K562 (cell line): ENCODE measurements around the gene BLCAP.

Experiments used
- BRF1 ChIP-seq: IDR thresholded peaks from 3 replicates; pipeline ENCODE4 v1.6.1; 2011; ENCODE audit warnings: borderline replicate concordance, mild to moderate bottlenecking; ENCODE audit not compliant: insufficient read length; ENCODE audit errors: extremely low read depth
- ELF4 ChIP-seq: fragments of 450-650 bp; formaldehyde crosslinking; IDR thresholded peaks from 2 replicates; pipeline ENCODE4 v1.4.0; 2022; ENCODE audit warnings: missing genetic modification characterization
- FUS ChIP-seq: fragments of 200-400 bp; formaldehyde crosslinking; optimal IDR thresholded peaks from 2 replicates; pipeline ENCODE3; 2017; ENCODE audit warnings: low read depth, low read length
- HDGF ChIP-seq: fragments of 450-650 bp; IDR thresholded peaks from 2 replicates; pipeline ENCODE4 v1.6.1; 2016
- MAX ChIP-seq: sonication (generic); formaldehyde crosslinking; IDR thresholded peaks from 2 replicates; pipeline ENCODE4 v1.9.0; 2022; ENCODE audit warnings: mild to moderate bottlenecking, missing genetic modification reagents
- MEF2D ChIP-seq: conservative IDR thresholded peaks from 2 replicates; pipeline ENCODE4 v1.6.1; 2016; ENCODE audit warnings: low read depth, missing genetic modification characterization, missing compliant biosample characterization
- MTA2 ChIP-seq: fragments of 450-650 bp; IDR thresholded peaks from 2 replicates; pipeline ENCODE4 v1.6.1; 2016; ENCODE audit warnings: low read depth
- SIN3A ChIP-seq, 2 experiments: fragments of 150-350 bp in 1 of 2; IDR thresholded peaks; 2 replicates each; pipeline ENCODE4 v1.6.1; 2011 to 2016; ENCODE audit warnings: borderline replicate concordance in 2 of 2, low read depth in 2 of 2, low read length in 2 of 2, mild to moderate bottlenecking in 2 of 2, moderate library complexity in 2 of 2; ENCODE audit not compliant: control insufficient read depth in 1 of 2
- ZNF253 ChIP-seq: fragments of 250-450 bp; sonication (Bioruptor Pico); conservative IDR thresholded peaks from 2 replicates; pipeline ENCODE4 v1.6.1; 2021; ENCODE audit warnings: mild to moderate bottlenecking
- TF ChIP-seq, protein P1 (sequence below), 3 experiments: IDR thresholded peaks in 2 of 3; conservative IDR thresholded peaks in 1 of 3; 2 replicates each; pipeline ENCODE4 v1.5.1; 2011 to 2012; ENCODE audit warnings: low read length in 3 of 3, mild to moderate bottlenecking in 3 of 3, control low read depth in 2 of 3, improper control_type of control experiment in 1 of 3, inconsistent platforms in 1 of 3, low read depth in 1 of 3, mixed read lengths in 1 of 3, moderate library complexity in 1 of 3; ENCODE audit not compliant: insufficient read depth in 2 of 3
- TF ChIP-seq, protein P2 (sequence below): sonication (generic); formaldehyde crosslinking; IDR thresholded peaks from 2 replicates; pipeline ENCODE4 v1.8.0; 2022; ENCODE audit warnings: mild to moderate bottlenecking, low read depth, missing genetic modification reagents

GRCh38 chr20:37552415-37552814 is 24.7 kb upstream of the BLCAP start:
- TF ChIP-seq MAX (no peak), BRF1 (no peak), ELF4 (no peak), HDGF (no peak), ZNF253 (no peak), SIN3A (IDR thresholded peaks at IDR 0.05; ENCODE audit: borderline replicate concordance in 2 of 2, control insufficient read depth in 1 of 2, low read depth in 2 of 2, low read length in 2 of 2) (no peak), FUS (no peak), MTA2 (no peak), MEF2D (tag) (no peak)
- TF ChIP-seq, protein P1, sequence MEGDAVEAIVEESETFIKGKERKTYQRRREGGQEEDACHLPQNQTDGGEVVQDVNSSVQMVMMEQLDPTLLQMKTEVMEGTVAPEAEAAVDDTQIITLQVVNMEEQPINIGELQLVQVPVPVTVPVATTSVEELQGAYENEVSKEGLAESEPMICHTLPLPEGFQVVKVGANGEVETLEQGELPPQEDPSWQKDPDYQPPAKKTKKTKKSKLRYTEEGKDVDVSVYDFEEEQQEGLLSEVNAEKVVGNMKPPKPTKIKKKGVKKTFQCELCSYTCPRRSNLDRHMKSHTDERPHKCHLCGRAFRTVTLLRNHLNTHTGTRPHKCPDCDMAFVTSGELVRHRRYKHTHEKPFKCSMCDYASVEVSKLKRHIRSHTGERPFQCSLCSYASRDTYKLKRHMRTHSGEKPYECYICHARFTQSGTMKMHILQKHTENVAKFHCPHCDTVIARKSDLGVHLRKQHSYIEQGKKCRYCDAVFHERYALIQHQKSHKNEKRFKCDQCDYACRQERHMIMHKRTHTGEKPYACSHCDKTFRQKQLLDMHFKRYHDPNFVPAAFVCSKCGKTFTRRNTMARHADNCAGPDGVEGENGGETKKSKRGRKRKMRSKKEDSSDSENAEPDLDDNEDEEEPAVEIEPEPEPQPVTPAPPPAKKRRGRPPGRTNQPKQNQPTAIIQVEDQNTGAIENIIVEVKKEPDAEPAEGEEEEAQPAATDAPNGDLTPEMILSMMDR (IDR thresholded peaks at IDR 0.05 in 2 of 3, conservative IDR thresholded peaks at IDR 0.05 in 1 of 3; ENCODE audit: insufficient read depth in 2 of 3, low read depth in 1 of 3, low read length in 3 of 3), result no peak
- TF ChIP-seq, protein P2, sequence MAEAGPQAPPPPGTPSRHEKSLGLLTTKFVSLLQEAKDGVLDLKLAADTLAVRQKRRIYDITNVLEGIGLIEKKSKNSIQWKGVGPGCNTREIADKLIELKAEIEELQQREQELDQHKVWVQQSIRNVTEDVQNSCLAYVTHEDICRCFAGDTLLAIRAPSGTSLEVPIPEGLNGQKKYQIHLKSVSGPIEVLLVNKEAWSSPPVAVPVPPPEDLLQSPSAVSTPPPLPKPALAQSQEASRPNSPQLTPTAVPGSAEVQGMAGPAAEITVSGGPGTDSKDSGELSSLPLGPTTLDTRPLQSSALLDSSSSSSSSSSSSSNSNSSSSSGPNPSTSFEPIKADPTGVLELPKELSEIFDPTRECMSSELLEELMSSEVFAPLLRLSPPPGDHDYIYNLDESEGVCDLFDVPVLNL (CRISPR knock-in tag), result no peak
